Panc1 (cell line): ENCODE data around the gene SGMS1. TPM values are rescaled to one million over a fixed set of nuclear protein-coding genes. Genes with fewer than 3 reads are reported as not detected.

Experiments used
- ATAC-seq: fragments of 200-7000 bp; cut with Tn5 transposase; 2 replicates; pipeline ENCODE4 v1.9.1; 2020; ENCODE audit warnings: mild to moderate bottlenecking, moderate library complexity
- BruUV-seq: library from RNA; stranded (reverse); fragments of 400-500 nt; replicated peaks from 2 replicates; lab custom pipeline; 2021; lab: Mats Ljungman, UMichigan
- CTCF ChIA-PET: fragments of 300-600 bp; sonication (Branson Sonifier 250); formaldehyde crosslinking; loops from one replicate; lab custom pipeline; 2022; ENCODE audit warnings: antibody characterized with exemption; lab: Charles Lee
- POLR2A ChIA-PET: fragments of 300-600 bp; sonication (Branson Sonifier 250); formaldehyde crosslinking; loops from one replicate; lab custom pipeline; 2022; ENCODE audit warnings: antibody characterized with exemption; lab: Charles Lee
- DNase-seq: peaks from one replicate; pipeline ENCODE4 v3.0.0-alpha.2; 2010; ENCODE audit warnings: low read depth, low spot score
- H3K27ac ChIP-seq: 2 replicates; pipeline ENCODE4 v1.5.1; 2011; ENCODE audit warnings: mild to moderate bottlenecking, low read length, inconsistent platforms
- H3K27me3 ChIP-seq: fragments of 200-500 bp; sonication (Bioruptor generic); 2 replicates; pipeline ENCODE4 v1.6.0; 2014; ENCODE audit warnings: low read length, inconsistent platforms; ENCODE audit not compliant: control insufficient read depth, insufficient read depth
- H3K36me3 ChIP-seq: fragments of 200-500 bp; sonication (Bioruptor generic); 2 replicates; pipeline ENCODE4 v1.5.1; 2014; ENCODE audit warnings: inconsistent platforms, mild to moderate bottlenecking, low read length, moderate library complexity; ENCODE audit not compliant: control insufficient read depth, insufficient read depth
- H3K4me1 ChIP-seq: 2 replicates; pipeline ENCODE4 v1.5.1; 2011; ENCODE audit warnings: inconsistent platforms, mild to moderate bottlenecking, low read length, moderate library complexity; ENCODE audit not compliant: control insufficient read depth, insufficient read depth
- H3K4me3 ChIP-seq, 2 experiments: 2 replicates each; pipeline ENCODE4 v1.5.1; 2011 to 2012; ENCODE audit warnings: low read depth in 2 of 2, low read length in 2 of 2, mild to moderate bottlenecking in 2 of 2, inconsistent platforms in 1 of 2, moderate library complexity in 1 of 2
- H3K9me3 ChIP-seq: fragments of 200-500 bp; sonication (Bioruptor generic); 2 replicates; pipeline ENCODE4 v1.5.1; 2014; ENCODE audit warnings: low read depth, mild to moderate bottlenecking, inconsistent platforms, low read length, moderate library complexity; ENCODE audit not compliant: control insufficient read depth, insufficient read depth
- CTCF ChIP-seq: fragments of 450-650 bp; IDR thresholded peaks from 2 replicates; pipeline ENCODE4 v1.5.1; 2017; ENCODE audit warnings: mild to moderate bottlenecking
- POLR2AphosphoS5 ChIP-seq: IDR thresholded peaks from 2 replicates; pipeline ENCODE4 v1.6.1; 2012; ENCODE audit warnings: mild to moderate bottlenecking, low read depth, low read length, moderate library complexity
- REST ChIP-seq, 2 experiments: IDR thresholded peaks; 2 replicates each; pipeline ENCODE4 v1.6.1; 2011 to 2012; ENCODE audit warnings: low read depth in 2 of 2, control low read depth in 1 of 2, low read length in 1 of 2, mild to moderate bottlenecking in 1 of 2, moderate library complexity in 1 of 2; ENCODE audit not compliant: insufficient read depth in 1 of 2
- SIN3A ChIP-seq: IDR thresholded peaks from 2 replicates; pipeline ENCODE4 v1.6.1; 2012; ENCODE audit warnings: low read depth, mild to moderate bottlenecking, low read length, moderate library complexity, borderline replicate concordance; ENCODE audit not compliant: insufficient read depth
- TCF7L2 ChIP-seq: IDR thresholded peaks from 2 replicates; pipeline ENCODE4 v1.6.1; 2011; ENCODE audit warnings: mild to moderate bottlenecking, low read depth, low read length, inconsistent platforms
- in situ Hi-C: cut with HindIII; loops from 2 replicates; pipeline ENCODE4 v1.10.0; 2016; ENCODE audit warnings: low sequenced_read_pairs, low pct_unique_long_range_greater_than_20kb
- intact Hi-C: fragments of 100-400 bp; cut with micrococcal nuclease; formaldehyde crosslinking; loops from one replicate; pipeline ENCODE4 v1.10.0; 2022; ENCODE audit not compliant: unreplicated experiment
- total RNA-seq: library from RNA; stranded (reverse); gene quantifications from one replicate; pipeline ENCODE4 v1.2.1, GENCODE V29; 2021; ENCODE audit not compliant: unreplicated experiment

The SGMS1 gene
- total RNA-seq, 1 experiment from 2014 or later, result 22.0 TPM

GRCh38 chr10:50545846-50546245 lies 77.9 kb downstream of the SGMS1 start:
- no TSS peak for BruUV-seq
- ChIA-PET CTCF (no interaction called here), POLR2A (no interaction called here)
- Histone ChIP-seq H3K4me1 (0 out of 2 replicates have a peak, but pooled peaks cover 3% of the 10 kb centered on the region), H3K27ac (no peak overlapping the region), H3K4me3 (no peak overlapping the region), H3K27me3 (no peaks in the 10 kb centered on the region), H3K36me3 (no peaks in the 10 kb centered on the region), H3K9me3 (no peaks in the 10 kb centered on the region)
- in situ Hi-C loops, result no loop called here
- no peak for DNase-seq
- no peak for ATAC-seq
- TF ChIP-seq SIN3A (no peak), TCF7L2 (no peak), CTCF (no peak), POLR2AphosphoS5 (no peak), REST (IDR thresholded peaks at IDR 0.05; ENCODE audit: insufficient read depth in 1 of 2, low read depth in 2 of 2, low read length in 1 of 2) (no peak)
- intact Hi-C loops, result no loop called here

GRCh38 chr10:50544857-50545429 lies 78.8 kb downstream of the SGMS1 start:
- in situ Hi-C loops, result no loop called here
- POLR2A ChIA-PET, result no interaction called here

GRCh38 chr10:50544095-50544856 lies 79.5 kb downstream of the SGMS1 start:
- no peak for ATAC-seq

More at GRCh38 chr10:50544857-50545429, 78.8 kb downstream of the SGMS1 start:
- BruUV-seq, result no TSS peak
- intact Hi-C loops, result no loop called here
- Histone ChIP-seq H3K4me1 (no peaks in the 10 kb centered on the region), H3K9me3 (no peaks in the 10 kb centered on the region), H3K27ac (no peak overlapping the region), H3K36me3 (no peaks in the 10 kb centered on the region), H3K4me3 (no peak overlapping the region), H3K27me3 (no peaks in the 10 kb centered on the region)
- TF ChIP-seq POLR2AphosphoS5, result no peak
- CTCF ChIA-PET, result interaction anchor here (0.5 kb wide), 1 partner anchor 175 kb away, joined by 4 read pairs; no protein-coding TSS in a partner anchor
- ATAC-seq (no peak), DNase-seq (no peak)

More at GRCh38 chr10:50544095-50544856, 79.5 kb downstream of the SGMS1 start:
- in situ Hi-C loops (no loop called here), intact Hi-C loops (no loop called here)
- no peaks in the 10 kb centered on the region for H3K27me3 ChIP-seq
- ChIA-PET POLR2A (no interaction called here), CTCF (interaction anchor here (0.5 kb wide), 1 partner anchor 175 kb away, joined by 4 read pairs; no protein-coding TSS in a partner anchor)
- TF ChIP-seq POLR2AphosphoS5, result no peak
- BruUV-seq, result no TSS peak
- no peaks in the 10 kb centered on the region for H3K4me1 ChIP-seq
- no peak overlapping the region for H3K4me3 ChIP-seq
- no peaks in the 10 kb centered on the region for H3K36me3 ChIP-seq
- no peak overlapping the region for H3K27ac ChIP-seq
- H3K9me3 ChIP-seq, result no peaks in the 10 kb centered on the region
- DNase-seq, result no peak
